ENCODE data around the gene CHD6. TPM values are rescaled to one million over a fixed set of nuclear protein-coding genes. Genes with fewer than 3 reads are reported as not detected.

Gene CHD6
- total and polyA plus RNA-seq, 4 donors, result 3.3 to 23.4 (median 18.2) TPM

GRCh38 chr20:41650231-41650948 is 32.2 kb upstream of the CHD6 start:
- Histone ChIP-seq H3K4me3 (ENCODE audit: low read depth in 1 of 3, low read length in 3 of 3) (no peak overlapping the region), H3K27me3 (ENCODE audit: control insufficient read depth in 4 of 4, insufficient read depth in 4 of 4, low read length in 3 of 4) (no peaks in the 10 kb centered on the region), H3K36me3 (ENCODE audit: control insufficient read depth in 4 of 4, insufficient read depth in 3 of 4, low read depth in 1 of 4, low read length in 3 of 4) (no peaks in the 10 kb centered on the region), H3K9ac (ENCODE audit: low read depth in 1 of 2, low read length in 2 of 2) (no peak overlapping the region), H3K4me1 (ENCODE audit: control insufficient read depth in 4 of 4, insufficient read depth in 4 of 4, low read length in 3 of 4) (no peaks in the 10 kb centered on the region), H3K9me3 (ENCODE audit: control insufficient read depth in 4 of 4, low read length in 3 of 4) (no peaks in the 10 kb centered on the region), H3K27ac (ENCODE audit: low read depth in 1 of 2, low read length in 2 of 2) (no peak overlapping the region)
- 53% methylated on average over 1 of the region's 1 CpG for WGBS
- TF ChIP-seq FOXA1 (IDR thresholded peaks at IDR 0.05), result no peak
- no peak for TF ChIP-seq JUND (IDR thresholded peaks at IDR 0.05)
- TF ChIP-seq, protein P1, sequence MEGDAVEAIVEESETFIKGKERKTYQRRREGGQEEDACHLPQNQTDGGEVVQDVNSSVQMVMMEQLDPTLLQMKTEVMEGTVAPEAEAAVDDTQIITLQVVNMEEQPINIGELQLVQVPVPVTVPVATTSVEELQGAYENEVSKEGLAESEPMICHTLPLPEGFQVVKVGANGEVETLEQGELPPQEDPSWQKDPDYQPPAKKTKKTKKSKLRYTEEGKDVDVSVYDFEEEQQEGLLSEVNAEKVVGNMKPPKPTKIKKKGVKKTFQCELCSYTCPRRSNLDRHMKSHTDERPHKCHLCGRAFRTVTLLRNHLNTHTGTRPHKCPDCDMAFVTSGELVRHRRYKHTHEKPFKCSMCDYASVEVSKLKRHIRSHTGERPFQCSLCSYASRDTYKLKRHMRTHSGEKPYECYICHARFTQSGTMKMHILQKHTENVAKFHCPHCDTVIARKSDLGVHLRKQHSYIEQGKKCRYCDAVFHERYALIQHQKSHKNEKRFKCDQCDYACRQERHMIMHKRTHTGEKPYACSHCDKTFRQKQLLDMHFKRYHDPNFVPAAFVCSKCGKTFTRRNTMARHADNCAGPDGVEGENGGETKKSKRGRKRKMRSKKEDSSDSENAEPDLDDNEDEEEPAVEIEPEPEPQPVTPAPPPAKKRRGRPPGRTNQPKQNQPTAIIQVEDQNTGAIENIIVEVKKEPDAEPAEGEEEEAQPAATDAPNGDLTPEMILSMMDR (IDR thresholded peaks at IDR 0.05; ENCODE audit: low read depth, low read length, missing input control), result no peak
- TF ChIP-seq FOXA2 (IDR thresholded peaks at IDR 0.05), result no peak
- no peak for TF ChIP-seq YY1 (IDR thresholded peaks at IDR 0.05)
- no peak for TF ChIP-seq TAF1 (conservative IDR thresholded peaks at IDR 0.05)
- TF ChIP-seq GABPA (IDR thresholded peaks at IDR 0.05 in 1 of 2, conservative IDR thresholded peaks at IDR 0.05 in 1 of 2), result no peak
- no peak for TF ChIP-seq RXRA (IDR thresholded peaks at IDR 0.05)
- TF ChIP-seq, protein P2, sequence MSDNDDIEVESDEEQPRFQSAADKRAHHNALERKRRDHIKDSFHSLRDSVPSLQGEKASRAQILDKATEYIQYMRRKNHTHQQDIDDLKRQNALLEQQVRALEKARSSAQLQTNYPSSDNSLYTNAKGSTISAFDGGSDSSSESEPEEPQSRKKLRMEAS (IDR thresholded peaks at IDR 0.05), result no peak
- no peak for TF ChIP-seq ATF3 (IDR thresholded peaks at IDR 0.05)
- no peak for TF ChIP-seq HNF4G (IDR thresholded peaks at IDR 0.05)
- TF ChIP-seq, protein P3, sequence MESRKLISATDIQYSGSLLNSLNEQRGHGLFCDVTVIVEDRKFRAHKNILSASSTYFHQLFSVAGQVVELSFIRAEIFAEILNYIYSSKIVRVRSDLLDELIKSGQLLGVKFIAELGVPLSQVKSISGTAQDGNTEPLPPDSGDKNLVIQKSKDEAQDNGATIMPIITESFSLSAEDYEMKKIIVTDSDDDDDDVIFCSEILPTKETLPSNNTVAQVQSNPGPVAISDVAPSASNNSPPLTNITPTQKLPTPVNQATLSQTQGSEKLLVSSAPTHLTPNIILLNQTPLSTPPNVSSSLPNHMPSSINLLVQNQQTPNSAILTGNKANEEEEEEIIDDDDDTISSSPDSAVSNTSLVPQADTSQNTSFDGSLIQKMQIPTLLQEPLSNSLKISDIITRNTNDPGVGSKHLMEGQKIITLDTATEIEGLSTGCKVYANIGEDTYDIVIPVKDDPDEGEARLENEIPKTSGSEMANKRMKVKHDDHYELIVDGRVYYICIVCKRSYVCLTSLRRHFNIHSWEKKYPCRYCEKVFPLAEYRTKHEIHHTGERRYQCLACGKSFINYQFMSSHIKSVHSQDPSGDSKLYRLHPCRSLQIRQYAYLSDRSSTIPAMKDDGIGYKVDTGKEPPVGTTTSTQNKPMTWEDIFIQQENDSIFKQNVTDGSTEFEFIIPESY (IDR thresholded peaks at IDR 0.05), result no peak
- no peak for TF ChIP-seq NR2F2 (IDR thresholded peaks at IDR 0.05)
- TF ChIP-seq SP1 (IDR thresholded peaks at IDR 0.05), result no peak
- no peak for TF ChIP-seq HNF4A (conservative IDR thresholded peaks at IDR 0.05)
- DNase-seq (ENCODE audit: low spot score), result no peak

GRCh38 chr20:41649489-41649888 is 31.3 kb upstream of the CHD6 start:
- Histone ChIP-seq H3K36me3 (ENCODE audit: control insufficient read depth in 4 of 4, insufficient read depth in 3 of 4, low read depth in 1 of 4, low read length in 3 of 4) (no peaks in the 10 kb centered on the region), H3K27me3 (ENCODE audit: control insufficient read depth in 4 of 4, insufficient read depth in 4 of 4, low read length in 3 of 4) (no peaks in the 10 kb centered on the region), H3K27ac (ENCODE audit: low read depth in 1 of 2, low read length in 2 of 2) (no peak overlapping the region), H3K4me1 (ENCODE audit: control insufficient read depth in 4 of 4, insufficient read depth in 4 of 4, low read length in 3 of 4) (no peaks in the 10 kb centered on the region), H3K9ac (ENCODE audit: low read depth in 1 of 2, low read length in 2 of 2) (no peak overlapping the region), H3K9me3 (ENCODE audit: control insufficient read depth in 4 of 4, low read length in 3 of 4) (no peaks in the 10 kb centered on the region), H3K4me3 (ENCODE audit: low read depth in 1 of 3, low read length in 3 of 3) (no peak overlapping the region)
- DNase-seq (ENCODE audit: low spot score), result no peak
- 74% methylated on average over 3 of the region's 3 CpGs for WGBS
- TF ChIP-seq, protein P1 (IDR thresholded peaks at IDR 0.05; ENCODE audit: low read depth, low read length, missing input control), result no peak
- TF ChIP-seq FOXA1 (IDR thresholded peaks at IDR 0.05) (no peak), RAD21 (IDR thresholded peaks at IDR 0.05) (no peak), RXRA (IDR thresholded peaks at IDR 0.05) (no peak), NR2F2 (IDR thresholded peaks at IDR 0.05) (no peak), EGR1 (IDR thresholded peaks at IDR 0.05; ENCODE audit: low read depth in 2 of 2) (no peak), TAF1 (conservative IDR thresholded peaks at IDR 0.05) (no peak)
- TF ChIP-seq, protein P4, sequence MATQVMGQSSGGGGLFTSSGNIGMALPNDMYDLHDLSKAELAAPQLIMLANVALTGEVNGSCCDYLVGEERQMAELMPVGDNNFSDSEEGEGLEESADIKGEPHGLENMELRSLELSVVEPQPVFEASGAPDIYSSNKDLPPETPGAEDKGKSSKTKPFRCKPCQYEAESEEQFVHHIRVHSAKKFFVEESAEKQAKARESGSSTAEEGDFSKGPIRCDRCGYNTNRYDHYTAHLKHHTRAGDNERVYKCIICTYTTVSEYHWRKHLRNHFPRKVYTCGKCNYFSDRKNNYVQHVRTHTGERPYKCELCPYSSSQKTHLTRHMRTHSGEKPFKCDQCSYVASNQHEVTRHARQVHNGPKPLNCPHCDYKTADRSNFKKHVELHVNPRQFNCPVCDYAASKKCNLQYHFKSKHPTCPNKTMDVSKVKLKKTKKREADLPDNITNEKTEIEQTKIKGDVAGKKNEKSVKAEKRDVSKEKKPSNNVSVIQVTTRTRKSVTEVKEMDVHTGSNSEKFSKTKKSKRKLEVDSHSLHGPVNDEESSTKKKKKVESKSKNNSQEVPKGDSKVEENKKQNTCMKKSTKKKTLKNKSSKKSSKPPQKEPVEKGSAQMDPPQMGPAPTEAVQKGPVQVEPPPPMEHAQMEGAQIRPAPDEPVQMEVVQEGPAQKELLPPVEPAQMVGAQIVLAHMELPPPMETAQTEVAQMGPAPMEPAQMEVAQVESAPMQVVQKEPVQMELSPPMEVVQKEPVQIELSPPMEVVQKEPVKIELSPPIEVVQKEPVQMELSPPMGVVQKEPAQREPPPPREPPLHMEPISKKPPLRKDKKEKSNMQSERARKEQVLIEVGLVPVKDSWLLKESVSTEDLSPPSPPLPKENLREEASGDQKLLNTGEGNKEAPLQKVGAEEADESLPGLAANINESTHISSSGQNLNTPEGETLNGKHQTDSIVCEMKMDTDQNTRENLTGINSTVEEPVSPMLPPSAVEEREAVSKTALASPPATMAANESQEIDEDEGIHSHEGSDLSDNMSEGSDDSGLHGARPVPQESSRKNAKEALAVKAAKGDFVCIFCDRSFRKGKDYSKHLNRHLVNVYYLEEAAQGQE (IDR thresholded peaks at IDR 0.05), result no peak
- TF ChIP-seq, protein P2 (IDR thresholded peaks at IDR 0.05), result no peak

Data from liver (tissue), 9 donors.